Stomach (tissue), 9 donors: ENCODE measurements around the gene RPL6. TPM values are rescaled to one million over a fixed set of nuclear protein-coding genes. Genes with fewer than 3 reads are reported as not detected.
"Not testable (repeated sequence)": the region's sequence is repeated elsewhere in the genome, so short reads cannot be mapped to it uniquely, and the experiment has no call there.

Experiments
- DNase-seq, 2 donors: peaks; one replicate each; pipeline versions ENCODE4 v3.0.0 to v3.0.0-alpha.2; 2013 to 2019
- H3K27ac ChIP-seq, 5 donors: fragments of 200-600 bp in 4 of 5; sonication (generic) in 4 of 5; one replicate each; pipeline ENCODE4 v1.5.1; 2013 to 2019; ENCODE audit warnings: mild to moderate bottlenecking in 1 of 5, moderate library complexity in 1 of 5
- H3K27me3 ChIP-seq, 3 donors: fragments of 200-600 bp; sonication (generic); one replicate each; pipeline ENCODE4 v1.5.1; 2017 to 2019; ENCODE audit warnings: mixed run types in 1 of 3
- H3K36me3 ChIP-seq, 4 donors: fragments of 200-600 bp; sonication (generic); 1 replicate in 3 of 4; 2 replicates in 1 of 4; pipeline ENCODE4 v1.5.1; 2016 to 2019
- H3K4me1 ChIP-seq, 4 donors: fragments of 200-600 bp; sonication (generic); one replicate each; pipeline ENCODE4 v1.5.1; 2016 to 2019
- H3K4me3 ChIP-seq, 4 donors: fragments of 200-600 bp; sonication (generic) in 3 of 4; one replicate each; pipeline ENCODE4 v1.5.1; 2016 to 2019; ENCODE audit warnings: mild to moderate bottlenecking in 1 of 4
- H3K9me3 ChIP-seq, 4 donors: fragments of 200-600 bp; sonication (generic); one replicate each; pipeline ENCODE4 v1.5.1; 2016 to 2019
- EP300 ChIP-seq: sonication (generic); formaldehyde crosslinking; IDR thresholded peaks from one replicate; pipeline ENCODE4 v1.6.1; 2017; ENCODE audit warnings: antibody characterized with exemption
- POLR2A ChIP-seq, 4 donors: fragments of 450-650 bp; IDR thresholded peaks; one replicate each; pipeline ENCODE4 v1.6.1; 2016; ENCODE audit warnings: antibody characterized with exemption in 4 of 4, control low read depth in 2 of 4, mild to moderate bottlenecking in 1 of 4, moderate library complexity in 1 of 4
- POLR2AphosphoS5 ChIP-seq, 3 donors: sonication (generic); formaldehyde crosslinking; IDR thresholded peaks; one replicate each; pipeline ENCODE4 v1.6.1; 2016; ENCODE audit warnings: antibody characterized with exemption in 3 of 3
- WGBS, 5 donors: extraction: QIAGEN DNeasy Blood & Tissue Kit in 3 of 5; methylation state at CpG; one replicate each; pipeline versions ENCODE4 v1.1.5 to v1.1.7; 2013 to 2018; 5-methylcytosine and 5-hydroxymethylcytosine counted together
- intact Hi-C: fragments of 100-400 bp; cut with DNase I; formaldehyde crosslinking; loops from one replicate; pipeline ENCODE4 v1.15.1; 2023; ENCODE audit warnings: low total_unique reads
- polyA plus RNA-seq, 3 donors: library from polyadenylated mRNA; stranded (reverse); fragments of 200-250 nt; gene quantifications; one replicate each; pipeline ENCODE4 v1.2.3, GENCODE V29; 2013
- total RNA-seq, 5 donors: library from RNA; depleted of rRNA; stranded (reverse); fragments of >200 nt; gene quantifications; one replicate each; pipeline versions ENCODE4 v1.1.0 to v1.2.3, GENCODE V29; 2014 to 2016
- TF ChIP-seq, protein P1 (sequence below), 7 experiments: fragments of 450-650 bp in 4 of 7; fragments of 200-600 bp in 3 of 7; sonication (generic) in 3 of 7; IDR thresholded peaks; one replicate each; pipeline ENCODE4 v1.5.1; 2016 to 2019; ENCODE audit warnings: antibody characterized with exemption in 7 of 7, control low read depth in 2 of 7, mild to moderate bottlenecking in 1 of 7
- donor health status: healthy with polysubstance abuse.
- donor health status: Bipolar disorder and iron deficiency.
- donor health status: healthy.

Gene RPL6
- total and polyA plus RNA-seq, 8 donors, result 479 to 3,271 (median 1,070) TPM

DNA sequence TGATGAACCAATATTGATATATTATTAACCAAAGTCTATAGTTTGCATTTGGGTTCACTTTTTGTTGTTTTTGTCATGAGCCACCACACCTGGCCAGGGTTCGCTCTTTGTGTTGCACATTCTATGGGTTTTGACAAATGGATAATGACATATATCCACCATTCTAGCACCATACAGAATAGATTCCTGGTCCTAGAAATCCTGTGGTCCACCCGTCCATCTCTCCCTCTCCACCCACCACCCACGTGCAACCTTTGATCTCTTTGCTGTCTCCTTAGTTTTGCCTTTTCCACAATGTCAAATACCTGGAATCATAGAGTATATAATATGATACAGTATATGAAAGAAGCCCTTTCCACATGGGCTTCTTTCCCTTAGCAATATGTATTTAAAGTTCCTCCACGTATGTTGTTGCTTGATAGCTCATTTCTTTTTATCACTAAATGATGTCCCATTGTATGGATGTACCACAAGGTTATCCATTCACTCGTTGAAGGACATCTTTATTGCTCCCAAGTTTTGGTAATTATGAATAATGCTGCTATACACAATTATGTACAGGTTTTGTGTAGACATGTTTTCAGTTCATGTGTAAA, 7.4 kb downstream of the RPL6 start:
- no peak overlapping the region for H3K4me3 ChIP-seq
- peaks cover 28 to 37% (median 35%) of the 10 kb centered on the region in 4 donors for H3K36me3 ChIP-seq
- peaks cover 0 to 11% (median 2%) of the 10 kb centered on the region in 4 donors for H3K4me1 ChIP-seq
- no peaks in the 10 kb centered on the region for H3K27me3 ChIP-seq
- TF ChIP-seq POLR2A (IDR thresholded peaks at IDR 0.05), result no peak
- TF ChIP-seq, protein P1, sequence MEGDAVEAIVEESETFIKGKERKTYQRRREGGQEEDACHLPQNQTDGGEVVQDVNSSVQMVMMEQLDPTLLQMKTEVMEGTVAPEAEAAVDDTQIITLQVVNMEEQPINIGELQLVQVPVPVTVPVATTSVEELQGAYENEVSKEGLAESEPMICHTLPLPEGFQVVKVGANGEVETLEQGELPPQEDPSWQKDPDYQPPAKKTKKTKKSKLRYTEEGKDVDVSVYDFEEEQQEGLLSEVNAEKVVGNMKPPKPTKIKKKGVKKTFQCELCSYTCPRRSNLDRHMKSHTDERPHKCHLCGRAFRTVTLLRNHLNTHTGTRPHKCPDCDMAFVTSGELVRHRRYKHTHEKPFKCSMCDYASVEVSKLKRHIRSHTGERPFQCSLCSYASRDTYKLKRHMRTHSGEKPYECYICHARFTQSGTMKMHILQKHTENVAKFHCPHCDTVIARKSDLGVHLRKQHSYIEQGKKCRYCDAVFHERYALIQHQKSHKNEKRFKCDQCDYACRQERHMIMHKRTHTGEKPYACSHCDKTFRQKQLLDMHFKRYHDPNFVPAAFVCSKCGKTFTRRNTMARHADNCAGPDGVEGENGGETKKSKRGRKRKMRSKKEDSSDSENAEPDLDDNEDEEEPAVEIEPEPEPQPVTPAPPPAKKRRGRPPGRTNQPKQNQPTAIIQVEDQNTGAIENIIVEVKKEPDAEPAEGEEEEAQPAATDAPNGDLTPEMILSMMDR (IDR thresholded peaks at IDR 0.05), result no peak
- no peak for TF ChIP-seq EP300
- TF ChIP-seq POLR2AphosphoS5 (IDR thresholded peaks at IDR 0.05), result no peak
- intact Hi-C loops, result no loop called here
- WGBS, 5 donors, result 45 to 56% (median 49%) methylated on average over 5 of the region's 5 CpGs
- no peaks in the 10 kb centered on the region for H3K9me3 ChIP-seq
- no peak overlapping the region for H3K27ac ChIP-seq
- no peak for DNase-seq

DNA sequence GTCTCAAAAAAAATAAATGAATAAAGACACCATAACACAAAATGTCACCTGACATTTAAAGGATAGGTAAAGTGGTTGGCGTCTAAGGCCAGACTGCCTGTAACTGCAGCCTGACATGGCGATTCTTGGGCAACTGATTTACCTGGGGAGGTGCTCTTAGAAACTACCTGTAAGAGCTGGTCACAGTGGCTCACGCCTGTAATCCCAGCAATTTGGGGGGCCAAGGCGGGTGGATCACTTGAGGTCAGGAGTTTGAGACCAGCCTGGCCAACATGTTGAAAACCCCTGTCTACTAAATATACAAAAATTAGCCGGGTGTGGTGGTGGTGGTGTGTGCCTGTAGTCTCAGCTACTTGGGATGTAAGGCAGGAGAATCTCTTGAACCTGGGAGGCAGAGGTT, 8.4 kb downstream of the RPL6 start:
- Histone ChIP-seq H3K36me3 (peaks cover 19 to 28% (median 26%) of the 10 kb centered on the region in 4 donors), H3K27ac (no peak overlapping the region), H3K4me1 (peaks cover 0 to 2% (median 0%) of the 10 kb centered on the region in 4 donors), H3K4me3 (no peak overlapping the region), H3K27me3 (no peaks in the 10 kb centered on the region), H3K9me3 (no peaks in the 10 kb centered on the region)
- 90 to 95% (median 90%) methylated on average over 5 of the region's 5 CpGs for WGBS, 5 donors
- no peak for TF ChIP-seq POLR2AphosphoS5 (IDR thresholded peaks at IDR 0.05)
- TF ChIP-seq, protein P1 (IDR thresholded peaks at IDR 0.05), result no peak
- TF ChIP-seq EP300, result no peak
- no peak for TF ChIP-seq POLR2A (IDR thresholded peaks at IDR 0.05)
- DNase-seq, result no peak
- intact Hi-C loops, result no loop called here

DNA sequence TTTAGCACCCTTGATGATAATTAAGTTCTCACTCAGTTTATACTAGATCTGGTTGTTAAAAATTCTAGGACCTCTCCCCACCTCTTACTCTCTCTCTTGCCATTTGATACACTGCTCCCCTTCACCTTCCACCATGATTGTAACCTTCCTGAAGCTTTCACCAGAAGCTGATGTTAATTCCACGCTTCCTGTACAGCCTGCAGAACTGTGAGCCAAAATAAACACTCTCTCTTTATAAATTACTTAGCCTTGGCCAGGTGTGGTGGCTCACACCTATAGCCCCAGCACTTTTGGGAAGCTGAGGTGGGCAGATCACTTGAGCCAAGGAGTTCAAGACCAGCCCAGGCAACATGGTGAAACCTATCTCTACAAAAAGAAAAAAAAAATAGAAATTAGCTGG, 16.1 kb downstream of the RPL6 start:
- Histone ChIP-seq H3K27me3 (no peaks in the 10 kb centered on the region), H3K4me3 (no peak overlapping the region), H3K9me3 (no peaks in the 10 kb centered on the region), H3K4me1 (no peaks in the 10 kb centered on the region), H3K27ac (no peak overlapping the region), H3K36me3 (no peaks in the 10 kb centered on the region)
- TF ChIP-seq POLR2A (IDR thresholded peaks at IDR 0.05) (no peak), POLR2AphosphoS5 (IDR thresholded peaks at IDR 0.05) (no peak), EP300 (no peak)
- TF ChIP-seq, protein P1 (IDR thresholded peaks at IDR 0.05), result no peak
- DNase-seq, result no peak
- intact Hi-C loops, result no loop called here
- WGBS, 5 donors, result 16 to 45% (median 38%) methylated on average over 1 of the region's 1 CpG

DNA sequence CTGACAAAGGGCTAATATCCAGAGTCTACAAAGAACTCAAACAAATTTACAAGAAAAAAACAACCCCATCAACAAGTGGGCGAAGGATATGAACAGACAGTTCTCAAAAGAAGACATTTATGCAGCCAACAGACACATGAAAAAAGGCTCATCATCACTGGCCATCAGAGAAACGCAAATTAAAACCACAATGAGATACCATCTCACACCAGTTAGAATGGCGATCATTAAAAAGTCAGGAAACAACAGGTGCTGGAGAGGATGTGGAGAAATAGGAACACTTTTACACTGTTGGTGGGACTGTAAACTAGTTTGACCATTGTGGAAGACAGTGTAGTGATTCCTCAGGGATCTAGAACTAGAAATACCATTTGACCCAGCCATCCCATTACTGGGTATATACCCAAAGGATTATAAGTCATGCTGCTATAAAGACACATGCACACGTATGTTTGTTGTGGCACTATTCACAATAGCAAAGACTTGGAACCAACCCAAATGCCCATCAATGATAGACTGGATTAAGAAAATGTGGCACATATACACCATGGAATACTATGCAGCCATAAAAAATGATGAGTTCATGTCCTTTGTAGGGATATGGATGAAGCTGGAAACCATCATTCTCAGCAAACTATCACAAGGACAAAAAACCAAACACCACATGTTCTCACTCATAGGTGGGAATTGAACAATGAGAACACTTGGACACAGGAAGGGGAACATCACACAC, 19.3 kb downstream of the RPL6 start:
- intact Hi-C loops, result loop anchor here (10.0 kb wide), 1 partner anchor 135 kb away; no protein-coding TSS in a partner anchor

DNA sequence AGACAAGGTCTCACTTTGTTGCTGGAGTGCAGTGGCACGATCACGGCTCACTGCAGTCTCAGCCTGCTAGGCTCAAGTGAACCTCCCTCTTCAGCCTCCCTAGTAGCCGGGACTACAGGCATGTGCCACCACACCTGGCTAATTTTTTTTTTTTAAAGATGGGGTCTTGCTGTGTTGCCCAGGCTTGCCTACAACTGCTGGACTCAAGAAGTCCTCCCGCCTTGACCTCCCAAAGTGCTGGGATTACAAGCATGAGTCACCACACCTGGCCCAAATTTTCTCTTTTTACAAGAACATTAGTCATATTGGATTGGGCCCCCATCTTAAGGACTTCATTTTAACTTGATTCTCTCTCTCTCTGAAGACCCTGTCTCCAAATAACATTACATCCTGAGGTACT, 20.2 kb downstream of the RPL6 start:
- 84 to 93% (median 87%) methylated on average over 4 of the region's 4 CpGs for WGBS, 5 donors
- Histone ChIP-seq H3K4me3 (no peak overlapping the region), H3K4me1 (peaks cover 0 to 14% (median 4%) of the 10 kb centered on the region in 4 donors), H3K9me3 (no peaks in the 10 kb centered on the region), H3K27ac (no peak overlapping the region), H3K36me3 (no peaks in the 10 kb centered on the region), H3K27me3 (no peaks in the 10 kb centered on the region)
- no peak for DNase-seq
- intact Hi-C loops, result loop anchor here (10.0 kb wide), 1 partner anchor 134 kb away; no protein-coding TSS in a partner anchor
- no peak for TF ChIP-seq POLR2A (IDR thresholded peaks at IDR 0.05)
- no peak for TF ChIP-seq EP300
- TF ChIP-seq, protein P1 (IDR thresholded peaks at IDR 0.05), result no peak
- TF ChIP-seq POLR2AphosphoS5 (IDR thresholded peaks at IDR 0.05), result no peak

More for the DNA sequence above, 19.3 kb downstream of the RPL6 start:
- H3K36me3 ChIP-seq, H3K27me3 ChIP-seq, H3K9me3 ChIP-seq, H3K27ac ChIP-seq, DNase-seq, H3K4me3 ChIP-seq: not testable (repeated sequence)
- peaks cover 0 to 14% (median 4%) of the 10 kb centered on the region in 4 donors for H3K4me1 ChIP-seq
- 74 to 86% (median 84%) methylated on average over 2 to 4 of the region's 4 CpGs for WGBS, 5 donors
